H1 (cell line): ENCODE results near the gene RAB4B. TPM values are rescaled to one million over a fixed set of nuclear protein-coding genes. Genes with fewer than 3 reads are reported as not detected.

ENCODE experiments used
- CTCF ChIA-PET: fragments of 300-600 bp; sonication (Branson Sonifier 250); formaldehyde crosslinking; loops from one replicate; lab custom pipeline; 2021; ENCODE audit not compliant: partially characterized antibody; lab: Charles Lee
- POLR2A ChIA-PET: fragments of 300-600 bp; sonication (Branson Sonifier 250); formaldehyde crosslinking; loops from one replicate; lab custom pipeline; 2021; ENCODE audit warnings: inconsistent platforms; ENCODE audit not compliant: partially characterized antibody; lab: Charles Lee
- DNase-seq, 2 experiments: peaks; one replicate each; pipeline versions ENCODE4 v3.0.0 to v3.0.0-alpha.2; 2010 to 2022; ENCODE audit warnings: low spot score in 2 of 2, low read depth in 1 of 2, mixed read lengths in 1 of 2
- FAIRE-seq: peaks from 2 replicates; lab custom pipeline; 2011; peaks lifted over from hg19 to GRCh38; lab: Jason Lieb, UNC
- H2AFZ ChIP-seq: 2 replicates; pipeline ENCODE4 v1.8.1; 2012; ENCODE audit warnings: low read length, inconsistent platforms
- H2AK5ac ChIP-seq: 2 replicates; pipeline ENCODE4 v1.6.1; 2013; ENCODE audit warnings: low read depth, low read length
- H2BK120ac ChIP-seq: replicated peaks from 2 replicates; pipeline ENCODE3; 2013; ENCODE audit warnings: low read depth, low read length, inconsistent platforms
- H2BK12ac ChIP-seq: 2 replicates; pipeline ENCODE4 v1.6.1; 2013; ENCODE audit warnings: low read depth, low read length
- H2BK15ac ChIP-seq: 2 replicates; pipeline ENCODE4 v1.6.1; 2013; ENCODE audit warnings: low read length
- H2BK20ac ChIP-seq: 2 replicates; pipeline ENCODE4 v1.6.1; 2013; ENCODE audit warnings: low read length
- H2BK5ac ChIP-seq: 2 replicates; pipeline ENCODE4 v1.6.1; 2013; ENCODE audit warnings: low read depth, low read length
- H3K14ac ChIP-seq: 2 replicates; pipeline ENCODE4 v1.6.1; 2013; ENCODE audit warnings: inconsistent platforms; ENCODE audit not compliant: insufficient read length
- H3K18ac ChIP-seq: 2 replicates; pipeline ENCODE4 v1.6.1; 2013; ENCODE audit warnings: low read length; ENCODE audit errors: extremely low read depth
- H3K23ac ChIP-seq: 2 replicates; pipeline ENCODE4 v1.6.1; 2013; ENCODE audit warnings: inconsistent platforms; ENCODE audit not compliant: insufficient read length
- H3K23me2 ChIP-seq: 2 replicates; pipeline ENCODE4 v1.6.1; 2013; ENCODE audit warnings: low read depth, low read length
- H3K27ac ChIP-seq: 2 replicates; pipeline ENCODE4 v1.6.1; 2011; ENCODE audit warnings: low read depth, low read length, inconsistent platforms
- H3K27me3 ChIP-seq, 4 experiments: replicated peaks in 1 of 4; 1 replicate in 1 of 4; 2 replicates in 3 of 4; pipeline versions ENCODE4 v1.6.1 to v1.8.1; 2011 to 2013; ENCODE audit warnings: low read length in 3 of 4, mild to moderate bottlenecking in 3 of 4, inconsistent platforms in 2 of 4, mixed read lengths in 2 of 4, moderate library complexity in 1 of 4; ENCODE audit not compliant: control insufficient read depth in 3 of 4, insufficient read depth in 3 of 4; ENCODE audit errors: extremely low read depth in 1 of 4
- H3K36me3 ChIP-seq, 4 experiments: 2 replicates each; pipeline versions ENCODE4 v1.6.1 to v1.8.1; 2011 to 2013; ENCODE audit warnings: mild to moderate bottlenecking in 4 of 4, low read length in 3 of 4, moderate library complexity in 2 of 4, control low read depth in 1 of 4, inconsistent platforms in 1 of 4; ENCODE audit not compliant: insufficient read depth in 4 of 4, control insufficient read depth in 2 of 4
- H3K4ac ChIP-seq: replicated peaks from 2 replicates; pipeline ENCODE3; 2013; ENCODE audit warnings: low read length, low read depth, mixed read lengths, inconsistent platforms; ENCODE audit not compliant: insufficient read length
- H3K4me1 ChIP-seq, 4 experiments: replicated peaks in 1 of 4; 1 replicate in 1 of 4; 2 replicates in 3 of 4; pipeline versions ENCODE4 v1.6.1 to v1.8.1; 2011 to 2013; ENCODE audit warnings: low read length in 3 of 4, inconsistent platforms in 2 of 4, mixed read lengths in 1 of 4; ENCODE audit not compliant: insufficient read depth in 4 of 4, control insufficient read depth in 3 of 4
- H3K4me2 ChIP-seq, 2 experiments: 2 replicates each; pipeline versions ENCODE4 v1.6.1 to v1.8.1; 2011 to 2013; ENCODE audit warnings: low read depth in 2 of 2, low read length in 2 of 2, control low read depth in 1 of 2, inconsistent platforms in 1 of 2, mild to moderate bottlenecking in 1 of 2; ENCODE audit not compliant: insufficient read depth in 1 of 2
- H3K4me3 ChIP-seq, 4 experiments: fragments of 200-600, 300-600 bp in 1 of 4; sonication (generic), shearing (Covaris generic), sonication (Bioruptor Twin) in 1 of 4; 2 replicates each; pipeline versions ENCODE4 v1.5.1 to v1.8.1; 2011 to 2016; ENCODE audit warnings: low read length in 4 of 4, low read depth in 3 of 4, control low read depth in 2 of 4, inconsistent platforms in 2 of 4, mild to moderate bottlenecking in 2 of 4, mixed read lengths in 1 of 4, moderate library complexity in 1 of 4; ENCODE audit not compliant: insufficient read depth in 2 of 4; ENCODE audit errors: extremely low read depth in 1 of 4
- H3K56ac ChIP-seq: replicated peaks from 2 replicates; pipeline ENCODE3; 2013; ENCODE audit warnings: low read depth, mild to moderate bottlenecking, mixed read lengths, low read length, inconsistent platforms; ENCODE audit not compliant: insufficient read length
- H3K79me1 ChIP-seq: 2 replicates; pipeline ENCODE4 v1.6.1; 2013; ENCODE audit warnings: low read depth, low read length, control low read depth
- H3K79me2 ChIP-seq, 2 experiments: 2 replicates each; pipeline versions ENCODE4 v1.6.1 to v1.8.1; 2012 to 2013; ENCODE audit warnings: low read length in 2 of 2, mild to moderate bottlenecking in 2 of 2, inconsistent platforms in 1 of 2; ENCODE audit not compliant: insufficient read depth in 2 of 2, control insufficient read depth in 1 of 2
- H3K9ac ChIP-seq, 4 experiments: replicated peaks in 1 of 4; 1 replicate in 1 of 4; 2 replicates in 3 of 4; pipeline versions ENCODE4 v1.6.1 to v1.8.1; 2011 to 2013; ENCODE audit warnings: low read depth in 3 of 4, low read length in 3 of 4, control low read depth in 2 of 4, mild to moderate bottlenecking in 2 of 4, moderate library complexity in 2 of 4, inconsistent platforms in 1 of 4; ENCODE audit errors: extremely low read depth in 1 of 4
- H3K9me3 ChIP-seq, 2 experiments: 2 replicates each; pipeline versions ENCODE4 v1.6.1 to v1.8.1; 2012 to 2013; ENCODE audit warnings: mild to moderate bottlenecking in 2 of 2, moderate library complexity in 2 of 2, control low read depth in 1 of 2, inconsistent platforms in 1 of 2, low read depth in 1 of 2, low read length in 1 of 2, mixed read lengths in 1 of 2; ENCODE audit not compliant: insufficient read depth in 2 of 2
- H4K20me1 ChIP-seq, 2 experiments: replicated peaks in 1 of 2; 2 replicates each; pipeline versions ENCODE3 to v1.8.1; 2011 to 2013; ENCODE audit warnings: inconsistent platforms in 2 of 2, low read length in 2 of 2, mild to moderate bottlenecking in 1 of 2; ENCODE audit not compliant: insufficient read depth in 2 of 2, control insufficient read depth in 1 of 2
- H4K5ac ChIP-seq: 2 replicates; pipeline ENCODE4 v1.6.1; 2013; ENCODE audit warnings: low read length, low read depth, mixed read lengths, inconsistent platforms; ENCODE audit not compliant: insufficient read length
- H4K8ac ChIP-seq: 2 replicates; pipeline ENCODE4 v1.8.0; 2013; ENCODE audit warnings: mild to moderate bottlenecking, moderate library complexity, low read length, inconsistent platforms; ENCODE audit not compliant: insufficient read depth; ENCODE audit errors: extremely low read depth
- H4K91ac ChIP-seq: replicated peaks from 2 replicates; pipeline ENCODE3; 2013; ENCODE audit warnings: low read length, mixed read lengths, inconsistent platforms; ENCODE audit not compliant: insufficient read length
- POU5F1 ChIP-seq: IDR thresholded peaks from 2 replicates; pipeline ENCODE4 v1.6.1; 2011; ENCODE audit warnings: low read depth, mild to moderate bottlenecking, low read length, moderate library complexity
- SAP30 ChIP-seq: fragments of 300-600 bp; sonication (generic); IDR thresholded peaks from 2 replicates; pipeline ENCODE4 v1.7.1; 2012; ENCODE audit warnings: low read length, moderate library complexity, mild to moderate bottlenecking, inconsistent platforms; ENCODE audit not compliant: insufficient read depth, insufficient replicate concordance
- SIRT6 ChIP-seq: IDR thresholded peaks from one replicate; pipeline ENCODE4 v1.7.1; 2012; ENCODE audit warnings: low read length, inconsistent platforms
- SP1 ChIP-seq: IDR thresholded peaks from 2 replicates; pipeline ENCODE4 v1.6.1; 2011; ENCODE audit warnings: low read depth, low read length
- SP2 ChIP-seq: IDR thresholded peaks from 2 replicates; pipeline ENCODE4 v1.6.1; 2012; ENCODE audit warnings: mild to moderate bottlenecking, low read length, inconsistent platforms
- TEAD4 ChIP-seq: IDR thresholded peaks from 2 replicates; pipeline ENCODE4 v1.6.1; 2012; ENCODE audit warnings: low read depth, low read length, inconsistent platforms, mixed read lengths
- USF2 ChIP-seq: IDR thresholded peaks from 2 replicates; pipeline ENCODE4 v1.6.1; 2011; ENCODE audit warnings: low read length, improper control_type of control experiment
- WGBS, 2 experiments: shearing (Covaris generic) in 1 of 2; methylation state at CpG; one replicate each; pipeline versions ENCODE4 v1.1.6 to v1.1.7; 2013 to 2015; ENCODE audit warnings: low lambda C conversion rate in 2 of 2, mixed read lengths in 2 of 2, inconsistent platforms in 1 of 2, low coverage in 1 of 2, missing lambda C conversion rate in 1 of 2; ENCODE audit not compliant: insufficient replicate concordance in 2 of 2, insufficient coverage in 1 of 2, insufficient read length in 1 of 2; ENCODE audit errors: extremely low coverage in 1 of 2, missing lambda C conversion rate in 1 of 2; 5-methylcytosine and 5-hydroxymethylcytosine counted together
- polyA plus RNA-seq, 7 experiments: library from polyadenylated mRNA; depleted of rRNA in 3 of 7; stranded (reverse) in 5 of 7; unstranded in 2 of 7; fragments of >200 nt in 5 of 7; fragments of 200-250 nt in 2 of 7; gene quantifications; 1 replicate in 5 of 7; 2 replicates in 1 of 7; 4 replicates in 1 of 7; pipeline versions ENCODE4 v1.2.1 to v1.2.3, GENCODE V29; 2011 to 2013; ENCODE audit warnings: missing spikeins in 2 of 7, mixed read lengths in 2 of 7
- total RNA-seq: library from RNA; stranded (reverse); fragmentation: NEBNext Ultra II Directional; extraction: Animal tissue kit (Norgen Biotek cat#: 25700); gene quantifications from 2 replicates; pipeline ENCODE4 v1.2.1, GENCODE V29; 2021

Gene RAB4B
- total and polyA plus RNA-seq, 2 of the 8 experiments (the other 6 are each of a cell fraction or from before 2014, with no cell fraction given): 15.9 to 28.6 TPM

GRCh38 chr19:40742886-40743285 is 35.2 kb upstream of the RAB4B start:
- H2BK12ac ChIP-seq: no peak overlapping the region
- no peaks in the 10 kb centered on the region for H3K9me3 ChIP-seq
- no peak for FAIRE-seq
- POLR2A ChIA-PET: interaction anchor here (1.0 to 12.4 kb wide), 12 partner anchors 10 to 64 kb away, joined by 3 to 120 read pairs (median 7); partner anchors contain the start of genes ACTMAP, COQ8B, ITPKC and NUMBL
- H3K18ac ChIP-seq: no peak overlapping the region
- H3K56ac ChIP-seq: no peak overlapping the region
- no peak overlapping the region for H4K91ac ChIP-seq
- H3K4me3 ChIP-seq: no peak overlapping the region
- H3K79me2 ChIP-seq: 0 out of 4 replicates have a peak, but pooled peaks cover 0 to 5% of the 10 kb centered on the region in 2 experiments
- TF ChIP-seq USF2 (no peak), POU5F1 (no peak), SP2 (no peak), SIRT6 (no peak), SAP30 (no peak), SP1 (no peak), TEAD4 (no peak)
- TF ChIP-seq, all 59 proteins: peak for 0
- H3K27ac ChIP-seq: no peak overlapping the region
- H3K9ac ChIP-seq: no peak overlapping the region
- H4K5ac ChIP-seq: no peak overlapping the region
- no peak overlapping the region for H3K14ac ChIP-seq
- no peak overlapping the region for H2BK5ac ChIP-seq
- peaks cover 0 to 8% of the 10 kb centered on the region in 2 experiments for H4K20me1 ChIP-seq
- H3K23ac ChIP-seq: no peak overlapping the region
- H3K4me1 ChIP-seq: peaks cover 0 to 13% (median 3%) of the 10 kb centered on the region in 4 experiments; a peak in 4 of 7 replicates
- no peak overlapping the region for H3K4ac ChIP-seq
- no peak for DNase-seq
- peak overlapping the region; percentile 2; the same call in 1 of the 2 replicates for H4K8ac ChIP-seq
- no peak overlapping the region for H2AFZ ChIP-seq
- no peak overlapping the region for H2BK120ac ChIP-seq
- H3K27me3 ChIP-seq: no peaks in the 10 kb centered on the region
- no peak overlapping the region for H3K4me2 ChIP-seq
- CTCF ChIA-PET: interaction anchor here (1.1 to 4.7 kb wide), 11 partner anchors 9 to 77 kb away, joined by 3 to 26 read pairs (median 7); no protein-coding TSS in a partner anchor
- peaks cover 0 to 13% (median 1%) of the 10 kb centered on the region in 4 experiments; a peak in 3 of 8 replicates for H3K36me3 ChIP-seq
- no peak overlapping the region for H2AK5ac ChIP-seq
- H3K23me2 ChIP-seq: no peaks in the 10 kb centered on the region
- no peak overlapping the region for H2BK20ac ChIP-seq
- no peak overlapping the region for H2BK15ac ChIP-seq
- 91% methylated on average over 12 of the region's 12 CpGs; no CpG with 5 or more reads in 1 of the 2 experiments for WGBS, 2 experiments
- no peaks in the 10 kb centered on the region for H3K79me1 ChIP-seq
